GM10266 (cell line): ENCODE results near the gene HOXA13.

ENCODE experiments used
- DNase-seq: peaks from one replicate; pipeline ENCODE4 v3.0.0; 2012; ENCODE audit errors: extremely low spot score
- CTCF ChIP-seq: IDR thresholded peaks from 2 replicates; pipeline ENCODE4 v1.5.1; 2012; ENCODE audit warnings: mild to moderate bottlenecking, low read depth; ENCODE audit not compliant: control insufficient read depth, insufficient read depth; ENCODE audit errors: missing control alignments

The HOXA13 gene

GRCh38 chr7:27152816-27153442 lies 47.0 kb downstream of the HOXA13 start:
- no peak for TF ChIP-seq CTCF
- DNase-seq: no peak

DNA sequence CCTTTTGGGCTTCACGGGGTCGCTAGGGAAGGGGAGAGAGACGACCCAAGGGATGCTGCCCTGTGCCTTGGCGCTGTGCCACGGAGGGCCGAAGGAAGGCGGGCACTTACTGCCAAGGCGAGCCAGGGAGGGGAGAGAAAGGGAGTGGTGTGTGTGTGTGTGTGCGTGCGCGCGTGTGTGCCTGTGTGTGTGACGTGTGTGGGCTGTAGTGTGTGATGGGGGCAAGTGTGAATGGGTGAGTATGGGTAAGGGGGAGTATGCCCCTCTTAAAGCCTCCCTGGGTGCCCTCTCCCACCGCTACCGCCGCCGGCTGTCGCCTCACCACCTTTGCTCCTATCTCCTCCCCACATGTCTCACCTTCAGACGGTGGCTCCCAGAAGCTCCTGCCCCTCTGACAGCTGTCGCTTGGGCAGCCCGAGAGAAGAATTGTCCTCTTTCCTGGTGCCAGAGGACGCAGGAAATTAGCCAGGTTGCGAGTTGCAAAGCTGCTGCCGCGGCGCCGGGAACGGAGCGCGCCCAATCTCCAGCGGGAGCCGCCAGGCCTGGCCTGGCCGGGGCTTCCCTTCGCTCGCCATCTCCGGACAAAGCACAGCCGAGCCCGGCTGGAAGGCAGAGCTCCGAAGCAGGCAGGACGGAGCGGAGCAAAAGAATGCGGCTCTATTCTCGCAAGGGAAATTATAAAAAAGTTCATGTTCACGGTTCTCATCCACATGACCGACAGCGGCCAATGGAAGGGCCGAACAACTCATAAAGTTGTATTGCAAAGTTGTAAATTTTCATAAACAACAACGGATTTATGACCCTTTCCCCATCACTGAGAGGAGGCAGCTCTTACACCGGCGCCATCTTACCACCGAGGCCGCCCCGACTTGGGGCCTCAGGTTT lies 47.7 kb downstream of the HOXA13 start, which contains the start of gene HOXA3:
HOXA3 (minus strand) TSS at position 653 of the 885 bp plus-strand sequence. CDS start 41,943 bp downstream, outside the sequence.
- TF ChIP-seq CTCF: no peak
- no peak for DNase-seq

- TF ChIP-seq CTCF: no peak
- no peak for DNase-seq
These were observed 48.5 kb downstream of the HOXA13 start for GRCh38 chr7:27151341-27151930.

DNA sequence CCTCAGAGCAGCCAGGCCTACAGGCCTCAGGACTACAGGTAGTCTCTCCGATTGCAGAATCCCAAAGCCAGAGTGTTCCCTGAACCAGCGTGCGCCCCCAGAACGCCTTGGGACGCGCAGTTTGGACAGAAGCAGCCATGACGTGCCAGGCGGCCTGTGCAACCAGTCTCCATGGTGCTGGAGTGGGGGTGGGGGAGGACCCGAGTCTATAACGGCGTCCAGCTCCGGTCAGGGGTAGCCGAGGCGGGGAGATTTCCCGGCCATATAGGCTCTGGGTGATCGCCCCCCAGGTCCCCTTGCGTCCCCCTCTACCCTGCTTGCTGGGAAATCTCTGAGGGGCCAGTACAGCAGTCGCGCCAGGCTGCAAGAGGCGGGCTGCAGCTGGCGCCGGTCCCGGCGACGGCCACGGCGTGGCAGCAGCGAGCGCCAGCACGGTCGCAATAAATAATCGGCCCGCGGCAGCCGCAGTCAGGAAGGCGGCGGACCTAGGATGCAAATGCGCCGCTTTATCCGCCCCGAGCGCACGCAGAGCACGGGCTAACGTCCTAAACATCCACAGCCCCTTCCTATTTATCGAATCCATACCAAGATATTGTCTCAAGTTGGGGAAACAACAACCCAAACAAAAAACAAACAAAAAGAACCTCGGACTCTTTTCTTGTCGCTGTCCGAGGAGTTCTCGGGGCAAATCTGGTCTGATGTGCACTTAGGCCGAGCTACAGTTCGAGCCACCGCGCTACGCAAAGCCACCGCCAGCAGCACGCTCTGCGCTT lies 49.1 kb downstream of the HOXA13 start:
- peak; percentile 91 for TF ChIP-seq CTCF
- peak; percentile 93 for DNase-seq

DNA sequence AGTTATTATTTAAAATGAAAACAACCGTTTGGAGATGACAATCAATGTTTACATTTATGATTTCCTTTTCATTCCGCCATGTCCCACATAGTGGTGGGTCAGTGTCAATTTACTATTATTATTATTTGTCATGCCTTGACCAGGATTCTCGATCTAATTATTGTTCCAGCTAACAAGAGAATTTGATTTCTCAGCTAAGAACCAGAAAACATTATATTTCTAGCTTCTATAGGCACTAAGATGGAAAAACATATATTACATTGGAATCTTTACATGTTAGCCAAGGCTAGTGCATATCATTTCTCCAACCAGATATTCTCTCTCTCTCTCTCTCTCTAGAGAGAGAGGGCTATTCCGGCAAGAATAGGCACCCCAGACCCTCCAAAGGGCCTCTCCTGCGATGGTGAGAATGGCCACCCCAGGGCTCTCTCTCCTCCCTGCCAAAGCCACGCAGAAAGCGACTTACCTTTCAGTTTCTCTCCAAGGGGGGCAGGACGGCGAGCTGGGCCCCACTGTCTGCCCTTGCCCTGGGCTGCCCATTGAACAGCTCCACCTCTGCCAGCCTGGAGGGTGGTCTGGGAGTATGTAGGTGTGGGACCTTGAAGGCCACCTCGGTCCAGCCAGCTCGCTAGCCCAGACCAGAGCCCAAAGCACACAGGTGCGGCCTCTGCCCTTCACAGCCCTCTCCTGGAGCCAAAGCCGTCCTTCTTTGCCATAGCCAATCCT lies 49.9 kb downstream of the HOXA13 start:
- no peak for DNase-seq
- TF ChIP-seq CTCF: no peak
